SH-SY5Y (cell line): ENCODE results near the gene TFB1M.

ENCODE experiments used
- GATA2 ChIP-seq: IDR thresholded peaks from 2 replicates; pipeline ENCODE4 v1.6.1; 2011; ENCODE audit warnings: mild to moderate bottlenecking, low read depth, low read length
- GATA3 ChIP-seq: IDR thresholded peaks from 2 replicates; pipeline ENCODE4 v1.6.1; 2011; ENCODE audit warnings: low read depth, mild to moderate bottlenecking, low read length, moderate library complexity

DNA sequence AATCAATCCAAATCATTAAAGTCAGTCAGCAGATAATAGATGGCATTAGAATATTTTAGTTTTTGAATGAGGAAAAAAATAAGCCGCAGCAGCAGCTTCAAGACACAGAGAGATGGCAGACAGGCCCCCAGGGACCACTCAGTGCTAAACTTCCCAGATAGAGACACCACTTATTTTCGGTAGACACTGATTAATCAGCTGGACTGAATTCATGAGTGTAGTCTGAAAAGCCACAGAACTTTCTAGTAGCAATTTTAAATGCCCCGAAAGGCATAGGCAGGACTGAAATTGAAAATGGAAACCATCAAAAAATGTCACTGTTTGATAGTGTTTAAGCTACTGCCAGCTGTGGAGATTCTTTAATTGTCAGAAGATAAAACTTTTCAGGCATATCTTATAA lies 53.6 kb downstream of the TFB1M start:
- TF ChIP-seq GATA2 = no peak
- no peak for TF ChIP-seq GATA3
